Uterus (tissue), 4 donors: ENCODE data around the gene PARP1. TPM values are rescaled to one million over a fixed set of nuclear protein-coding genes. Genes with fewer than 3 reads are reported as not detected.

Source experiments
- DNase-seq, 2 donors: peaks; one replicate each; pipeline ENCODE4 v3.0.0-alpha.2; 2019 to 2020
- H3K27ac ChIP-seq, 2 donors: fragments of 200-600 bp; sonication (generic); 1 replicate in 1 of 2; 2 replicates in 1 of 2; pipeline ENCODE4 v1.5.1; 2016 to 2018
- H3K27me3 ChIP-seq, 2 donors: fragments of 200-600 bp; sonication (generic); one replicate each; pipeline ENCODE4 v1.5.1; 2018 to 2019; ENCODE audit warnings: control low read depth in 1 of 2
- H3K36me3 ChIP-seq, 2 donors: fragments of 200-600 bp; sonication (generic); one replicate each; pipeline ENCODE4 v1.5.1; 2019; ENCODE audit warnings: control low read depth in 1 of 2
- H3K4me1 ChIP-seq, 2 donors: fragments of 200-600 bp; sonication (generic); one replicate each; pipeline ENCODE4 v1.5.1; 2018 to 2019; ENCODE audit warnings: control low read depth in 1 of 2
- H3K4me3 ChIP-seq, 2 donors: fragments of 200-600 bp; sonication (generic); 1 replicate in 1 of 2; 2 replicates in 1 of 2; pipeline ENCODE4 v1.5.1; 2018 to 2019; ENCODE audit warnings: mild to moderate bottlenecking in 1 of 2
- H3K9me3 ChIP-seq, 2 donors: fragments of 200-600 bp; sonication (generic); one replicate each; pipeline ENCODE4 v1.5.1; 2019; ENCODE audit warnings: control low read depth in 1 of 2
- POLR2A ChIP-seq, 2 donors: fragments of 450-650 bp; IDR thresholded peaks; one replicate each; pipeline ENCODE4 v1.6.1; 2016; ENCODE audit warnings: antibody characterized with exemption in 2 of 2, mild to moderate bottlenecking in 1 of 2, moderate library complexity in 1 of 2
- intact Hi-C: fragments of 100-400 bp; cut with DNase I; formaldehyde crosslinking; loops from one replicate; pipeline ENCODE4 v1.15.1; 2023; ENCODE audit warnings: low total_unique reads
- total RNA-seq, 4 donors: library from RNA; depleted of rRNA in 3 of 4; stranded (reverse); fragments of >200 nt in 3 of 4; gene quantifications; one replicate each; pipeline versions ENCODE4 v1.1.0 to v1.2.4, GENCODE V29; 2014 to 2023
- TF ChIP-seq, protein P1 (sequence below), 4 experiments: fragments of 200-600 bp in 2 of 4; fragments of 450-650 bp in 2 of 4; sonication (generic) in 2 of 4; IDR thresholded peaks; one replicate each; pipeline ENCODE4 v1.5.1; 2016 to 2019; ENCODE audit warnings: antibody characterized with exemption in 4 of 4, mild to moderate bottlenecking in 2 of 4, moderate library complexity in 1 of 4
- donor health status: DM: yes; HTN: yes; CAD: no.

PARP1 gene
- total RNA-seq, 4 donors from 2014 or later: 17.1 to 147 (median 33.8) TPM

DNA sequence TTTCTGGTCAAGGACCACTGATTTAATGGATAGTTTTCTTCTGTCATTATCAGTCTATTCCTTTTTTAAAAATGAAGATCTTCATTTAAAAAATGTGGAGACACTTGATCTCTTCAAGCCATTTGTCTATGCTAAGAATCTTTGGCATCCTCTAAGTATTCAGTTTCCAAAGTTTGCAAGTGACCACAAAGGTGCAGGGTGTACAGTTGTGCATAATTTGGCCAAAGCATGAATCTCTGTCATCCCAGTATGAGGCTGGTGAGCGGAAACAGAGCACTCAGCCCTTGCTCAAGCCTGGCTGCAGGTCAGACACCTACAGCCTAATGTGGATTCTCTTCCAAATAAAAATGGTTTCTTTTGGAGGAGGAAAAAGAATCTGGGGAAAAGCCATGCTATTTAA lies 19.8 kb downstream of the PARP1 start:
- no peaks in the 10 kb centered on the region for H3K9me3 ChIP-seq
- no peak for DNase-seq
- H3K4me3 ChIP-seq: no peak overlapping the region
- H3K36me3 ChIP-seq: no peaks in the 10 kb centered on the region
- H3K27ac ChIP-seq: no peak overlapping the region
- intact Hi-C loops: no loop called here
- H3K4me1 ChIP-seq: no peaks in the 10 kb centered on the region
- H3K27me3 ChIP-seq: no peaks in the 10 kb centered on the region
- TF ChIP-seq, protein P1, sequence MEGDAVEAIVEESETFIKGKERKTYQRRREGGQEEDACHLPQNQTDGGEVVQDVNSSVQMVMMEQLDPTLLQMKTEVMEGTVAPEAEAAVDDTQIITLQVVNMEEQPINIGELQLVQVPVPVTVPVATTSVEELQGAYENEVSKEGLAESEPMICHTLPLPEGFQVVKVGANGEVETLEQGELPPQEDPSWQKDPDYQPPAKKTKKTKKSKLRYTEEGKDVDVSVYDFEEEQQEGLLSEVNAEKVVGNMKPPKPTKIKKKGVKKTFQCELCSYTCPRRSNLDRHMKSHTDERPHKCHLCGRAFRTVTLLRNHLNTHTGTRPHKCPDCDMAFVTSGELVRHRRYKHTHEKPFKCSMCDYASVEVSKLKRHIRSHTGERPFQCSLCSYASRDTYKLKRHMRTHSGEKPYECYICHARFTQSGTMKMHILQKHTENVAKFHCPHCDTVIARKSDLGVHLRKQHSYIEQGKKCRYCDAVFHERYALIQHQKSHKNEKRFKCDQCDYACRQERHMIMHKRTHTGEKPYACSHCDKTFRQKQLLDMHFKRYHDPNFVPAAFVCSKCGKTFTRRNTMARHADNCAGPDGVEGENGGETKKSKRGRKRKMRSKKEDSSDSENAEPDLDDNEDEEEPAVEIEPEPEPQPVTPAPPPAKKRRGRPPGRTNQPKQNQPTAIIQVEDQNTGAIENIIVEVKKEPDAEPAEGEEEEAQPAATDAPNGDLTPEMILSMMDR (IDR thresholded peaks at IDR 0.05): no peak
- TF ChIP-seq POLR2A (IDR thresholded peaks at IDR 0.05): no peak

DNA sequence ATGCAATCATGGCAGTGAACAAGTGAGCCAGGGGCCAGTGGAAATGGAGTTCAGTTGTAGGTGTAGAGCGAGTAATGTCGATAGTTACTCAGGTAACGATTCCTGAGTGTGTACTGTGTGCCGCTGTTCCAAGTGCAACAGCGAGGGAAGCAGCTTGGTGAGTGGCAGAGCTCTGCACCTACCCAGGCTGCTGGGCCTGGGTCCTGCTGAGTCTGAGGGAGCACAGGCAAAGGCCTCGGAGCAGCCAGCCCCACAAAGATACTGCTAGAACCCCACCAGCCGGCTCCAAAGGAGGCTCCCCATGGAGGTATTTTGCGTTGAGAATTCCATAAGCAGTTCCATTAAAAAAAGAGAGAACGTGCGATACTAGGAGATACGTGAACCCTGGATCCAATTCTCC lies 23.2 kb downstream of the PARP1 start:
- intact Hi-C loops: no loop called here
- no peaks in the 10 kb centered on the region for H3K36me3 ChIP-seq

DNA sequence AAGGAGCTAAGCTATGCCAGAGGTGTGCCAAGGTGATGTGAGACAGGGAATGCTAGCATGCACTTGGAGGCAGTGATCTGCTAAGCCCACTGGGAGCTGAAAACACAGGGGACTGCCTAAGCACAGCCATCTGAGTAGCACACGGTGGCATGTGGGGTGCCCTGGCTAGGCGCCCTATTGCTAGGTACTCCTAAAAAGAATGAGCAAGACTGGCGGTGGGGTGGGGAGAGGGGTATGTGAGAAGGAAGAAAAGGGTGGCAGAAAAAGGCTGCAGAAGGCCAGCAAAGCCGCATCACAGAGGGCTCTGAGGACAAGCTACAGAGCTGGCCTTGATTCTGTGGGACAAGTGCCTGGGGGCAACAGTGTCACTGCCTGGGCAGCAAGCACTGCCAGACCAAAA lies 23.9 kb downstream of the PARP1 start:
- H3K4me3 ChIP-seq: no peak overlapping the region
- no peaks in the 10 kb centered on the region for H3K36me3 ChIP-seq
- H3K4me1 ChIP-seq: no peaks in the 10 kb centered on the region
- no peak for DNase-seq
- H3K27ac ChIP-seq: no peak overlapping the region
- H3K27me3 ChIP-seq: no peaks in the 10 kb centered on the region
- intact Hi-C loops: no loop called here
- no peaks in the 10 kb centered on the region for H3K9me3 ChIP-seq
- no peak for TF ChIP-seq POLR2A (IDR thresholded peaks at IDR 0.05)
- TF ChIP-seq, protein P1 (IDR thresholded peaks at IDR 0.05): no peak

More for the DNA sequence above, 23.2 kb downstream of the PARP1 start:
- Histone ChIP-seq H3K9me3 (no peaks in the 10 kb centered on the region), H3K27ac (no peak overlapping the region), H3K4me3 (no peak overlapping the region), H3K27me3 (no peaks in the 10 kb centered on the region), H3K4me1 (no peaks in the 10 kb centered on the region)
- TF ChIP-seq, protein P1 (IDR thresholded peaks at IDR 0.05): no peak
- no peak for TF ChIP-seq POLR2A (IDR thresholded peaks at IDR 0.05)
- no peak for DNase-seq

DNA sequence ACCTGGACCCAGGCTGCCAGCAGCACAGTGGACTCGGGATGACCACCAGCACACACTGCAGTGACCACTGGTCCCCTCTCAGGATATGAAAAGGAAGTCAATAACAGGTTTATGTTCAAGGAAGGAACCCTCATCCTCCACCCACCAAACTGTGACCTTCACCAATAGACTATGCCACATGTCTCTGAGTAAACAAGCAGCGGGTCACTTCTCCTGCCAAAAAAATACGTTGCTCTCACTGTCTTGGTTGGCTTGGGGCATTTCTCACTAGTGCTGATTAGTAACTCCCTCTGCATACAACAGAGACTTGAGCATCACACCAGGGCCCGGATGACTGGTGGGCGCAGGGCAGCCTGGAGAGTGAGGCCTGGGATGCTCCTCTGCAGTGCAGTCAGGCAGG lies 25.9 kb downstream of the PARP1 start:
- TF ChIP-seq, protein P1 (IDR thresholded peaks at IDR 0.05): no peak
- TF ChIP-seq POLR2A (IDR thresholded peaks at IDR 0.05): no peak
- Histone ChIP-seq H3K4me3 (no peak overlapping the region), H3K4me1 (no peaks in the 10 kb centered on the region), H3K9me3 (no peaks in the 10 kb centered on the region), H3K27ac (no peak overlapping the region), H3K27me3 (no peaks in the 10 kb centered on the region), H3K36me3 (no peaks in the 10 kb centered on the region)
- intact Hi-C loops: no loop called here
- no peak for DNase-seq

DNA sequence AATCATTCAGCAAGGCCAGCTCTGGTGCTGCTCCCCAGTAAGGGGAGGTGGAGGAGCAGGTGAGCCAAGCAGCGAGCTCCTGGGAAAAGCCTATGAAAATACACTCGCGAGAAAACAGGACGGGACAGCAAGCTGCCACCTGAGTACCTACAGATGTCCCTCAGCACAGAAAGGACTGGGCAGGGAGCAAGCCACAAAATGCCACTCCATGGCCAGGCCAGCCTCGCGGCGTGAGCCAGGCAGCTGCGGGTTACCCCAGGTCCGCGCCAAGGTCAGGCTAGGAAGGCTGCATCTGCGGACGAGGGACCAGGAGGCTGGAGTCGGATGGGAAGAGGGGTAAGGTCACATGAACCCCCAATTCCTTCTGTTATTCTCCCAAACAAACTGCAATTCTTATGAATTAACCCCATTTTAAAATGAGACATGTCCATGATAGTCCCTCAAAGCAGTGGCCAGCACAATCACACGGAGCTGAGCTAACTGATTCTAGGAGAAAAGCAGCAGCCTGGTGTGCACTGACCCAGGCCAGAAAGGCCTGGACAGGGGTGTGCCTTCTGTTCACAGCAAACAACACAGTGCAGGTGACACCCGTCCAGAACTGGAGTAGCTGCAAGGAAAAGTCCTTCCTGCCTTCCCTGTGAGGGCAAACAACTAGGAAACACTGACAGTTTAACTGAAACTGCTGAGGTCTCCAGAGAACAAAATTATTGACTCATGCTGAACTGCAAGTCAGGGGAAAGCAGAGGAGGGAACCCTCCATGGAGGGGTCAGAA lies 26.5 kb downstream of the PARP1 start:
- no peaks in the 10 kb centered on the region for H3K36me3 ChIP-seq
- H3K27me3 ChIP-seq: no peaks in the 10 kb centered on the region
- H3K9me3 ChIP-seq: no peaks in the 10 kb centered on the region
- no peak overlapping the region for H3K27ac ChIP-seq
- intact Hi-C loops: no loop called here
- TF ChIP-seq, protein P1 (IDR thresholded peaks at IDR 0.05): no peak
- no peak for TF ChIP-seq POLR2A (IDR thresholded peaks at IDR 0.05)
- no peak overlapping the region for H3K4me3 ChIP-seq
- no peak for DNase-seq
- no peaks in the 10 kb centered on the region for H3K4me1 ChIP-seq
